OCI-LY1 (cell line): ENCODE data around the gene FKRP.

Source experiments
- CTCF ChIP-seq: fragments of 200-600 bp; sonication (generic), shearing (Covaris generic); IDR thresholded peaks from 2 replicates; pipeline ENCODE4 v1.5.1; 2017; ENCODE audit warnings: mild to moderate bottlenecking, antibody characterized with exemption, low read length, moderate library complexity, mixed read lengths
- EZH2 ChIP-seq: fragments of 200-600 bp; sonication (generic), shearing (Covaris generic); IDR thresholded peaks from 2 replicates; pipeline ENCODE4 v1.8.0; 2017; ENCODE audit warnings: borderline replicate concordance, mixed run types, mild to moderate bottlenecking, antibody characterized with exemption, low read length, moderate library complexity, mixed read lengths

- TF ChIP-seq CTCF (no peak; the same call in none of the 2 replicates), EZH2 (no peak)
Measured at GRCh38 chr19:46715975-46716671, 29.7 kb upstream of the FKRP start.
